HepG2 (cell line): ENCODE results near the gene RRBP1. TPM values are rescaled to one million over a fixed set of nuclear protein-coding genes. Genes with fewer than 3 reads are reported as not detected.

Experiments used
- CAMTA2 ChIP-seq: sonication (generic); formaldehyde crosslinking; IDR thresholded peaks from 2 replicates; pipeline ENCODE4 v1.4.0; 2020; ENCODE audit warnings: mild to moderate bottlenecking, missing genetic modification reagents, borderline replicate concordance
- CEBPB ChIP-seq: IDR thresholded peaks from 2 replicates; pipeline ENCODE4 v1.6.1; 2011; ENCODE audit warnings: low read depth, low read length, improper control_type of control experiment, borderline replicate concordance
- FOXA3 ChIP-seq: IDR thresholded peaks from 2 replicates; pipeline ENCODE4 v1.6.1; 2016; ENCODE audit warnings: missing genetic modification reagents, missing compliant biosample characterization
- GFI1 ChIP-seq: sonication (generic); formaldehyde crosslinking; IDR thresholded peaks from 2 replicates; pipeline ENCODE4 v1.5.0; 2020; ENCODE audit warnings: missing genetic modification reagents, mild to moderate bottlenecking, borderline replicate concordance
- MAZ ChIP-seq, 2 experiments: sonication (generic) in 1 of 2; formaldehyde crosslinking in 1 of 2; IDR thresholded peaks; 2 replicates each; pipeline versions ENCODE4 v1.5.0 to v1.6.1; 2012 to 2020; ENCODE audit warnings: low read depth in 2 of 2, mild to moderate bottlenecking in 2 of 2, borderline replicate concordance in 1 of 2, improper control_type of control experiment in 1 of 2, low read length in 1 of 2, missing genetic modification reagents in 1 of 2, moderate library complexity in 1 of 2
- PATZ1 ChIP-seq: sonication (generic); formaldehyde crosslinking; IDR thresholded peaks from 2 replicates; pipeline ENCODE4 v1.4.0; 2020; ENCODE audit warnings: missing genetic modification reagents
- POGZ ChIP-seq: sonication (generic); formaldehyde crosslinking; IDR thresholded peaks from 2 replicates; pipeline ENCODE4 v1.4.0; 2020; ENCODE audit warnings: mild to moderate bottlenecking, missing genetic modification reagents
- RORA ChIP-seq: sonication (generic); formaldehyde crosslinking; IDR thresholded peaks from 2 replicates; pipeline ENCODE4 v1.5.0; 2020; ENCODE audit warnings: mild to moderate bottlenecking, missing genetic modification reagents, moderate library complexity
- SOX13 ChIP-seq, 3 experiments: fragments of 450-650 bp in 1 of 3; sonication (generic) in 1 of 3; formaldehyde crosslinking in 1 of 3; IDR thresholded peaks in 2 of 3; conservative IDR thresholded peaks in 1 of 3; 2 replicates each; pipeline versions ENCODE4 v1.5.0 to v1.6.1; 2016 to 2020; ENCODE audit warnings: antibody characterized with exemption in 1 of 3, mild to moderate bottlenecking in 1 of 3, missing compliant biosample characterization in 1 of 3, missing genetic modification reagents in 1 of 3, moderate library complexity in 1 of 3
- SP4 ChIP-seq: sonication (generic); formaldehyde crosslinking; IDR thresholded peaks from 2 replicates; pipeline ENCODE4 v1.8.1; 2023; ENCODE audit warnings: mild to moderate bottlenecking, missing genetic modification reagents
- TEAD3 ChIP-seq: optimal IDR thresholded peaks from 2 replicates; pipeline ENCODE3; 2016; ENCODE audit warnings: borderline replicate concordance
- ZFP1 ChIP-seq: IDR thresholded peaks from 2 replicates; pipeline ENCODE4 v1.6.1; 2016
- ZFP37 ChIP-seq: sonication (generic); formaldehyde crosslinking; IDR thresholded peaks from 2 replicates; pipeline ENCODE4 v1.4.0; 2020; ENCODE audit warnings: missing genetic modification reagents, borderline replicate concordance
- ZFY ChIP-seq: sonication (generic); formaldehyde crosslinking; IDR thresholded peaks from 2 replicates; pipeline ENCODE4 v1.4.0; 2020; ENCODE audit warnings: missing genetic modification reagents
- ZMYM3 ChIP-seq: sonication (generic); formaldehyde crosslinking; IDR thresholded peaks from 2 replicates; pipeline ENCODE4 v1.5.1; 2020; ENCODE audit warnings: mild to moderate bottlenecking, missing genetic modification reagents
- ZNF274 ChIP-seq: sonication (generic); formaldehyde crosslinking; IDR thresholded peaks from 2 replicates; pipeline ENCODE4 v1.5.1; 2020; ENCODE audit warnings: mild to moderate bottlenecking, missing genetic modification reagents
- ZNF350 ChIP-seq: sonication (generic); formaldehyde crosslinking; IDR thresholded peaks from 2 replicates; pipeline ENCODE4 v1.4.0; 2020; ENCODE audit warnings: mild to moderate bottlenecking, low read depth, missing genetic modification reagents, borderline replicate concordance
- ZNF446 ChIP-seq: sonication (generic); formaldehyde crosslinking; IDR thresholded peaks from 2 replicates; pipeline ENCODE4 v1.5.0; 2020; ENCODE audit warnings: mild to moderate bottlenecking, missing genetic modification reagents
- ZNF619 ChIP-seq: sonication (generic); formaldehyde crosslinking; IDR thresholded peaks from 2 replicates; pipeline ENCODE4 v1.4.0; 2020; ENCODE audit warnings: mild to moderate bottlenecking, missing genetic modification reagents
- ZNF709 ChIP-seq: sonication (generic); formaldehyde crosslinking; IDR thresholded peaks from 2 replicates; pipeline ENCODE4 v1.5.0; 2020; ENCODE audit warnings: mild to moderate bottlenecking, missing genetic modification reagents
- ZNF746 ChIP-seq: sonication (generic); formaldehyde crosslinking; IDR thresholded peaks from 2 replicates; pipeline ENCODE4 v1.8.0; 2022; ENCODE audit warnings: mild to moderate bottlenecking, missing genetic modification reagents
- ZNF800 ChIP-seq: sonication (generic); formaldehyde crosslinking; IDR thresholded peaks from 2 replicates; pipeline ENCODE4 v1.4.0; 2020; ENCODE audit warnings: missing genetic modification reagents
- ZSCAN12 ChIP-seq: sonication (generic); formaldehyde crosslinking; IDR thresholded peaks from 2 replicates; pipeline ENCODE4 v1.9.0; 2021; ENCODE audit warnings: mild to moderate bottlenecking, missing genetic modification reagents
- polyA plus RNA-seq, 8 experiments: library from polyadenylated mRNA; depleted of rRNA in 3 of 8; stranded (reverse) in 7 of 8; unstranded in 1 of 8; fragments of >200 nt; fragmentation: Illumina TruSeq in 4 of 8; extraction: Trizol in 4 of 8; gene quantifications; 2 replicates each; pipeline versions ENCODE4 v1.2.1 to v1.2.3, GENCODE V29; 2011 to 2016; ENCODE audit warnings: low read depth in 4 of 8, missing spikeins in 1 of 8, mixed read lengths in 1 of 8; ENCODE audit not compliant: insufficient read depth in 1 of 8
- total RNA-seq, 5 experiments: library from RNA; depleted of rRNA; stranded (reverse); fragments of >200 nt; fragmentation: Illumina TruSeq; extraction: Trizol; gene quantifications; 2 replicates each; pipeline ENCODE4 v1.2.3, GENCODE V29; 2016; ENCODE audit warnings: low read depth in 1 of 5
- TF ChIP-seq, protein P1 (sequence below): sonication (generic); formaldehyde crosslinking; IDR thresholded peaks from 2 replicates; pipeline ENCODE4 v1.8.0; 2022; ENCODE audit warnings: mild to moderate bottlenecking, missing genetic modification reagents

RRBP1 gene
- total and polyA plus RNA-seq, 2 of the 13 experiments (the other 11 are each of a cell fraction or from before 2014, with no cell fraction given) = 150 to 222 TPM

DNA sequence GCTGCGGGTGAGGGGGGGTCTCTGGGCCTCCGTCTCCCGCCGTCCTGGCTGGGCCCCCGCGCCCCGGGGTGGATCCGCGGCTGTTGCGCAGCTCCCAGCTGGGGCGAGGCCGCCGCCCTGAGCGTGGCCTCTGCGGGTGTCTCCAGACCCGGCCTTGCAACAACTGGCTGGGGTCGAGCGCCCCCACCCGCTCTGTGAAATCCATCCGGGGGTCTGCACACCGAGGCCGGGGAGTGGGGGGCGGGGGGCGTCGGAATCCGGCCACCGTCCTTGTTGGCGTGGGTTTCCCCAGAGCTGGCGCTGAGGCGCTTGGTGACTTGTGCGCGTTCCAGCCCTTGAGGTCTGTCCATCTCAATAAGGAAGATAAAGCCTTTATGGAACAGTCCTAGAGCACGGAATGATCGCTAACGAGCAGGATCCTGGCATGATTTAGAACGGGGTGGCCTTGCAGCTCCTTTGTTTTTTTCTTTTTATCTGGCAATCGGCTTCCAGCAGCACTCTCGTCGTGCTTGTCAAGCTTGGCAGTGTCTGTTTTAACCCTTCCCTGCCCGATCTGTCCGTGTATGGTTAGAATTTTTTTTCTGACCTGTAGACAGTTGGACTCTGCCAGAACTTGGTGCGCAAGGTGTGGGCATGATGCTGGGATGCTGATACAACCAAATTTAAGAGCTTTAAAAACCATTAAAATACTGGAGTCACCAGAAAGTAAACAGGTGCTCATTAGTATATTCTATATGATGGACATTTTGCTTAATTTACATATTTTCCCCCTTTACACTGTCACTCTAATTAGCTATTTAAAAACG, 111.5 kb downstream of the RRBP1 start (continued):
- TF ChIP-seq ZNF800 (CRISPR knock-in tag) = peak; percentile 93
- TF ChIP-seq ZNF709 (CRISPR knock-in tag) = peak; percentile 90; the same call in 1 of the 2 replicates
- peak; percentile 66 for TF ChIP-seq ZFY
- TF ChIP-seq CAMTA2 (CRISPR knock-in tag) = no peak; the same call in 1 of the 2 replicates
- peak; percentile 17; the same call in 1 of the 2 replicates for TF ChIP-seq ZNF274 (CRISPR knock-in tag)
- no peak for TF ChIP-seq MAZ (IDR thresholded peaks at IDR 0.05; ENCODE audit: borderline replicate concordance, low read depth, low read length)
- TF ChIP-seq MAZ (CRISPR knock-in tag; IDR thresholded peaks at IDR 0.05; ENCODE audit: low read depth) = peak; percentile 22; the same call in 1 of the 2 replicates
- peak; percentile 3; the same call in 1 of the 2 replicates for TF ChIP-seq PATZ1 (CRISPR knock-in tag)
- TF ChIP-seq, protein P1, sequence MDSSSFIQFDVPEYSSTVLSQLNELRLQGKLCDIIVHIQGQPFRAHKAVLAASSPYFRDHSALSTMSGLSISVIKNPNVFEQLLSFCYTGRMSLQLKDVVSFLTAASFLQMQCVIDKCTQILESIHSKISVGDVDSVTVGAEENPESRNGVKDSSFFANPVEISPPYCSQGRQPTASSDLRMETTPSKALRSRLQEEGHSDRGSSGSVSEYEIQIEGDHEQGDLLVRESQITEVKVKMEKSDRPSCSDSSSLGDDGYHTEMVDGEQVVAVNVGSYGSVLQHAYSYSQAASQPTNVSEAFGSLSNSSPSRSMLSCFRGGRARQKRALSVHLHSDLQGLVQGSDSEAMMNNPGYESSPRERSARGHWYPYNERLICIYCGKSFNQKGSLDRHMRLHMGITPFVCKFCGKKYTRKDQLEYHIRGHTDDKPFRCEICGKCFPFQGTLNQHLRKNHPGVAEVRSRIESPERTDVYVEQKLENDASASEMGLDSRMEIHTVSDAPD (CRISPR knock-in tag) = peak; percentile 43; the same call in 1 of the 2 replicates
- TF ChIP-seq FOXA3 = no peak
- TF ChIP-seq GFI1 (CRISPR knock-in tag) = 0 out of 2 replicates have a peak, but pooled peaks have one; percentile 56
- TF ChIP-seq ZNF746 (CRISPR knock-in tag) = no peak
- TF ChIP-seq ZFP37 (CRISPR knock-in tag) = peak; percentile 18; the same call in 1 of the 2 replicates
- TF ChIP-seq ZNF350 (CRISPR knock-in tag) = 0 out of 2 replicates have a peak, but pooled peaks have one; percentile 4
- TF ChIP-seq TEAD3 (CRISPR knock-in tag) = peak; percentile 3
- peak; percentile 55 for TF ChIP-seq SP4 (CRISPR knock-in tag)
- TF ChIP-seq ZMYM3 (CRISPR knock-in tag) = peak; percentile 30; the same call in 1 of the 2 replicates
- TF ChIP-seq ZFP1 = no peak
- TF ChIP-seq SOX13 (IDR thresholded peaks at IDR 0.05) = no peak
- TF ChIP-seq SOX13 (CRISPR knock-in tag; conservative IDR thresholded peaks at IDR 0.05 in 1 of 2, IDR thresholded peaks at IDR 0.05 in 1 of 2) = no peak
- peak; percentile 15; the same call in 1 of the 2 replicates for TF ChIP-seq ZNF619 (CRISPR knock-in tag)
- peak; percentile 34; the same call in 1 of the 2 replicates for TF ChIP-seq POGZ
- peak; percentile 93; the same call in 1 of the 2 replicates for TF ChIP-seq RORA (CRISPR knock-in tag)
- TF ChIP-seq CEBPB = peak; percentile 27; the same call in 1 of the 2 replicates
- 0 out of 2 replicates have a peak, but pooled peaks have one; percentile 57 for TF ChIP-seq ZNF446 (CRISPR knock-in tag)
- TF ChIP-seq ZSCAN12 = no peak
